Erythroblast (primary cell): Measurements from ENCODE around the gene ZNHIT2.

Experiments
- GATA1 ChIP-seq: IDR thresholded peaks from 2 replicates; pipeline ENCODE4 v1.6.1; 2011; ENCODE audit warnings: low read depth, mild to moderate bottlenecking, control low read depth, low read length, moderate library complexity
- POLR2A ChIP-seq: IDR thresholded peaks from 2 replicates; pipeline ENCODE4 v1.6.1; 2011; ENCODE audit warnings: mild to moderate bottlenecking, low read length

- TF ChIP-seq POLR2A: no peak
- TF ChIP-seq GATA1: no peak
Measured at GRCh38 chr11:65118097-65118837, 766 bp upstream of the ZNHIT2 start.
